Stimulated activated CD8-positive, alpha-beta memory T cell treated with anti-CD3 and anti-CD28 coated beads, Interleukin-15, amount 100 ng/mL, for 48 hours (primary cell): ENCODE data around the gene CMBL.
"Not testable (repeated sequence)": the region's sequence is repeated elsewhere in the genome, so short reads cannot be mapped to it uniquely, and the experiment has no call there.

Source experiments
- DNase-seq, 2 donors: peaks; one replicate each; pipeline ENCODE4 v3.0.0-alpha.2; 2020; ENCODE audit warnings: low read depth in 2 of 2

The CMBL gene

DNA sequence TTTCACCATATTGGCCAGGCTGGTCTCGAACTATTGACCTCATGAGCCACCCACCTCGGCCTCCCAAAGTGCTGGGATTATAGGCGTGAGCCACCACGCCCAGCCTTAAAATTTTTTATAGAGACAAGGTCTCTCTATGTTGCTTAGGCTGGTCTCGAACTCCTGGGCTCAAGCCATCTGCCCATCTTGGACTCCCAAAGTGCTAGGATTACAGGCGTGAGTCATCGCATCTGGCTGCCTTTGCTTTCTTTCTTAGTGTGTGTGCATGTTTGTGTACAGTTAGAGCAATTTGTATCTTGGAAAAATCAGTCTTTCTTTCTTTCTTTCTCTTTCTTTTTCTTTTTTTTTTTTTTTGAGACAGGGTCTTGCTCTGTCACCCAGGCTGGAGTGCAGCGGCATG, 22.3 kb downstream of the CMBL start:
- not testable (repeated sequence) for DNase-seq

GRCh38 chr5:10283927-10284635, 23.6 kb downstream of the CMBL start:
- peak; percentile 63 to 64 for DNase-seq

- no peak for DNase-seq
Observed at GRCh38 chr5:10279925-10280720, 27.6 kb downstream of the CMBL start.

DNA sequence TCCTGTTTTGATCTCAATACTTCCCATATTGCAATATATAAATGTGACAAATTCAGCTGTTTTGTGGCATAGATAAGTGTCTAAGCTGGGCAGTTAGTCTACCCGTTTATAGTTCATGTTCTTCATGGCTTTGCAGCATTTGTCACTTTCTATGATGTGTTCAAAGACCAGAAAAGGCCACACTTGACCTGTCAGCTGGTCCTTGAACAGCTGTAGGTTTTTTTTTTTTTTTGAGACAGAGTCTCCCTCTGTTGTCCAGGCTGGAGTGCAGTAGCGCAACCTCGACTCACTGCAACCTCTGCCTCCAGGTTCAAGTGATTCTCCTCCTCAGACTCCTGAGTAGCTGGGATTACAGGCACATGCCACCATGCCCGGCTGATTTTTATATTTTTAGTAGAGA, 28.4 kb downstream of the CMBL start:
- DNase-seq: no peak

- DNase-seq: no peak
Observed at GRCh38 chr5:10278658-10279279, 28.9 kb downstream of the CMBL start.

DNA sequence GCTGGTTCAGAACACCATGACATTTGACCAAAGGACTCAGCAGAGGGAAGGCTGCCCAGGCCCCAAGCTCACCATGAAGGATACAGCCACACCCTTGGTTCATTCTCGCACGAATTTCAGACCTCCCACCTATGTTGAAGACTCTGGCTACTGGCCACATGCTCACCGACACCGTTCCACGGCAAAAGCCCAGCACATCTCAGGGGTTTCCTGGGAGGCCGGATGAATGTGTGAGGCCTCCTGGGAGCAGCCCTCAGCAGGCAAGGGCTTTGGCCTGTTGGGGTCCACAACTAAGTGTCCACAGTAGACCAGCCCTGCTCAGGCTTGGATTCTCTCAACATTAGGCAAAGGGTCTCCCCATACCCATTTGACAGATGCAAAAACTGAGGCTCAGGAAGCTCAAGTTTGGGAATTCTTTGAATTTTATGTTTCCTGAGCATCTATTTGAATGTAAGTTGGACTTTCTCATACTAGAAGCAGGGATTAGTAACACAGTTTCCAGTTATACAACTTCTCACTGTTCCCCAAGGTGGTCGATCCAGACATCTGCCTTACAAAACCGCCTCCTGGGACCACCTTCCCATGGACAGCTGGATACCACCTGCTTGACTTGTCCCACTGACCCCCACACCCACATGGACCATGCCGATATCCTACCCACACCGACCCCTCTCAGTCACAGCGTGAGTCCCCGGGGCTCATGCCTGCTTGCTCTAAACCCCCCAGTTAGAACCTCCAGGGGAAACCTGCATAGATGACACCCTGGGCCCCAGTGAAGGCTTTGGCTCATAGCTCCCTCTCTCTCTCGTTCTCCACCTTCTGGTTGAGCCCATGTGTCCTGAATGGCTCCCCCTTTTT, 29.7 kb downstream of the CMBL start:
- no peak for DNase-seq

DNA sequence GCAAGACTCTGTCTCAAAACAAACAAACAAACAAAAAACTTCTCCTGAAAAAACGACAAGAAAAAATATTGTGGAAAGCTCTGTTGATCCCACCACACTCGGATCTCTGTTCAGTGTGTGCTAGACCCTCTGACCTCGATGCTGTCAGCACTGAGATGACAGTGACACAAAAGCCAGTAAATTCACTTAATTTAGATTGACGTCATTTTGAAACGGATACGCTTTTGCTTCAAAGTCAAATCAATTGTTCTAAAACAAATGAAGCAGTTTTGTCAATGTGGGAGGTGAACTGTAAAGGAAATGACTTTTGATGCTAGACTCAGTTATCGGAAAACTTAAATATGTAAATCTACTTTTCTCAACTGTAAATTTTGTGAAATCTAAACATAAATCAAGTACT, 31.0 kb downstream of the CMBL start:
- DNase-seq: no peak

DNA sequence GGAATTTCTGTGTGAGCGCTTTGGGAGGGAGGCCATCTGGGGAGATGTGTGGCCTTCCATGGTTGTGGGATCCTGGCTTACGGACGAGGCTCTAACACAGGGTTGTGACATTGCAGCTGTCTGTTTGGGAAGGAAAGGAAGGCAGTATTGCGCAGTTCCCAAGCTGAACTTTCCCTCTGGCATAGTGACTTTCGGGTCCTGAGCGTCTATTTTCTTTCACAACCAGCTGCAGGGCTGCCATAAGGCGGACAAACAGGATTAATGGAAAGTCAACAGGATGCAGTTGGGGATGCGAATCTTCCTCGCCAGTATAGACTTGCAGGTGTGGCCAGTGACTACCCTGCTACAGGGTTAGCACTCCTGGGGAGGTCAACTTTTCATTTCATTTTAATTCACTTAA, 31.7 kb downstream of the CMBL start:
- no peak for DNase-seq

DNA sequence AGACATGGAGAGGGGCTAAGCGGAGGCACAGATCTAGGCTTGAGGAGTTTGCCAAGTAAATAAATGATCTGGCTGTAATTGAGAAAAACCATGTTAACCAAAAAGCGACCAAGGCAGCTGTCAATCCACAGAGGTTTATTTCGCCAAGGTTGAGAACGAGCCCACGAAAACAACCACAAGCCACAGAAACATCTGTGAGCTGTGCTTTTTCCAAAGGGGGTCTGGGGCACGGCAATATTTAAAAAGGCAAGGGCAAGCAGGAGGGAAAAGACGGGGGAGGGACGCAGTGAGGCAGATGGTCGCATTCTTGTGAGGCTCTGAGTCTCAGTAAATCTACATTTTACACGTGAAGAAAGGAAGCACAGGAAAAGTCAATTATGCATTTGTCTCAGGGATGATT, 32.2 kb downstream of the CMBL start:
- no peak for DNase-seq

DNA sequence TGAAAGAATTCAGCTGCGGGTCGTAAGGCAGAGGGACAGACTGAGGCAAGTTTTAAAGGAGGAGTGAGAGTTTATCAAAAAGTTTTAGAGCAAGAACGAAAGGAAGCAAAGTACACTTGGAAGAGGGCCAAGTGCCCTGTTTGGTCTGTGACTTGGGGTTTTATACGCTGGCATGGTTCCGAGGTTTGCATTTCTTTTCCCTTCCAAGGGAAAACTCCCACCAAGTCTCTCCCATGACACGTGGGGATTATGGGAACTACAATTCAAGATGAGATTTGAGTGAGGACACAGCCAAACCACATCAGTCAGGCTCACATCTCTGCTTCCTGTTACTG, 34.9 kb downstream of the CMBL start:
- DNase-seq: not testable (repeated sequence)

DNA sequence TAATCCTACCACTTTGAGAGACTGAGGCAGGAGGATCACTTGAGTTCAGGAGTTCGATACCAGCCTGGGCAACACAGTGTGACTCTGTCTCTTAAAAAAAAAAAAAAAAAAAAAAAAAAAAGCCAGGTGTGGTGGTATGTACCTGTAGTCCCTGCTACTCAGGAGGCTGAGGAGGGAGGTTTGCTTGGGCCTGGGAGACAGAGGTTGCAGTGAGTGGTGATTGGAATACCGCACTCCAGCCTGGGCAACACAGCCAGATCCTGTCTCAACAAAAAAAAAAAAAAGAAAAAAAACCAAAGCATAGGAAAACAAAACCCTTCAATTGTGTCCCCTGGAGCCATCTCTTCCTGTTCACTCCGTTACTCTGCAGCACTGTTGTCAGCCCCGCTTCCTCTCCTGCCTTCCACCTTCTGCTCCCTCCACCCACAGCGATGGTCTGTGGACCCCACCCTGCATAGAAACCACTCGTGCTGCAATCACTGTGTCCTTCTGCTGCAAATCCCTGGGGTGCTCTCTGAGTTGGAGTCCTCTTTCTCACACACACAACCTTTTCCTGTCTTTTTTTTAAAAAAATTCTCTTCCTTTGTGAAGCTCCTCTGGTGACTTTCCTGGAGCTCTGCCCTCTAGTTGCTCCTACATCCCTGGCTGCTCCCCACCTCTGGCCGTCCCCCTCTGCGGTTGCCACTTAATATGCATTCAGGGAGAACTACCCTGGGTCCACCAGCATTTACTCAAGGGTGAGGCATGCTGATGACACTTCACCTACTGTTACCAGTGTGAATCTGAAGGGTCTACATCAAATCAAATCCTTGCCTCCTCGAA, 35.4 kb downstream of the CMBL start:
- no peak for DNase-seq

GRCh38 chr5:10268100-10268499, 39.6 kb downstream of the CMBL start:
- DNase-seq: no peak

- no peak for DNase-seq
Observed at GRCh38 chr5:10266839-10267238, 40.9 kb downstream of the CMBL start.

GRCh38 chr5:10266137-10266536, 41.6 kb downstream of the CMBL start:
- DNase-seq: no peak

GRCh38 chr5:10265245-10266109, 42.2 kb downstream of the CMBL start:
- DNase-seq: no peak

DNA sequence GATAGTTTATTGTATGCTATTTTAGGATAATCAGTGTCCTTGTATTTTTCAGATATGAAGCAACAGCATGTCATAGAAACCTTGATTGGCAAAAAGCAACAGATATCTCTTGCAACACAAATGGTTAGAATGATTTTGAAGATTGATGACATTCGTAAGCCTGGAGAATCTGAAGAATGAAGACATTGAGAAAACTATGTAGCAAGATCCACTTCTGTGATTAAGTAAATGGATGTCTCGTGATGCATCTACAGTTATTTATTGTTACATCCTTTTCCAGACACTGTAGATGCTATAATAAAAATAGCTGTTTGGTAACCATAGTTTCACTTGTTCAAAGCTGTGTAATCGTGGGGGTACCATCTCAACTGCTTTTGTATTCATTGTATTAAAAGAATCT, 43.1 kb downstream of the CMBL start:
- DNase-seq: no peak

GRCh38 chr5:10262995-10263394, 44.7 kb downstream of the CMBL start:
- no peak for DNase-seq

DNA sequence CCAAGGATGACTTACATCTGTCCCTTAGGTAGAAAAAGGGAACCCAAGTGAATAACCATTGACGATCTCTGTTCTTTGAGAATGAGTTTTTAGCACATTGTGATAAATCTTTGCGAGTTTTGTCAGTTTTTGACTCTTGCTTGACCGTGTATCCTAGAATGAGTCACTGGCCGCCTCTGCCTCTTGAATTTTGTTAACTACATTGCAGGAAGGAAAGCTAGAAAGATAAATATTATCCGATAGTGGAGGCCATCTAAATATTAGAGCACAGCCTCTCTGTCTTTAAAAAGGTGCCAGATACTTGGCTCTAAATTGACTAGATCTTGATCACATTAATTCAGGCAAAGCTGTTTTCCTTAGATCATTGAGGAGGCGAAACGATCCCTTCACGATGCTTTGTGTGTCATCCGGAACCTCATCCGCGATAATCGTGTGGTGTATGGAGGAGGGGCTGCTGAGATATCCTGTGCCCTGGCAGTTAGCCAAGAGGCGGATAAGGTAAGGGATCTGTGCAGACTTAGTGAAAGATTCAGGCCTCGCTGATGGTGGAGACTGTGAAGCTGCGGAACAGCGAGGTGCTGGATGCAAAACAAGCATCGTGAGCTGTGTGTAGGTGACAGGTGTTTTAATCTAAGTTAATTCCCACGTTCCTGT, 45.5 kb downstream of the CMBL start:
- no peak for DNase-seq

- no peak for DNase-seq
Observed at GRCh38 chr5:10261065-10261464, 46.6 kb downstream of the CMBL start.

- no peak for DNase-seq
Observed at GRCh38 chr5:10259899-10260298, 47.8 kb downstream of the CMBL start.
